B cell (primary cell): ENCODE measurements around the gene TRIM46. TPM values are rescaled to one million over a fixed set of nuclear protein-coding genes. Genes with fewer than 3 reads are reported as not detected.

ENCODE experiments used
- ATAC-seq: fragments of 200-7000 bp; cut with Tn5 transposase; one replicate; pipeline ENCODE4 v1.10.0; 2021; ENCODE audit warnings: low read depth, mild to moderate bottlenecking, moderate number of reproducible peaks, moderate library complexity
- CTCF ChIA-PET: fragments of 350-600 bp; sonication (Branson Sonifier 250); formaldehyde crosslinking; loops from one replicate; lab custom pipeline; 2021; ENCODE audit warnings: antibody characterized with exemption, inconsistent platforms; lab: Charles Lee
- POLR2A ChIA-PET: fragments of 350-600 bp; sonication (Branson Sonifier 250); formaldehyde crosslinking; loops from one replicate; lab custom pipeline; 2021; ENCODE audit warnings: antibody characterized with exemption; lab: Charles Lee
- DNase-seq: peaks from one replicate; pipeline ENCODE4 v3.0.0; 2013
- H2AFZ ChIP-seq: 2 replicates; pipeline ENCODE4 v1.6.1; 2012; ENCODE audit warnings: mild to moderate bottlenecking, low read depth, low read length; ENCODE audit not compliant: insufficient read depth, poor library complexity, severe bottlenecking
- H3K27ac ChIP-seq, 2 donors: 1 replicate in 1 of 2; 2 replicates in 1 of 2; pipeline ENCODE4 v1.5.1; 2012 to 2013; ENCODE audit warnings: low read length in 2 of 2, mild to moderate bottlenecking in 2 of 2, moderate library complexity in 1 of 2
- H3K27me3 ChIP-seq, 4 experiments: fragments of 200-600 bp in 1 of 4; sonication (generic) in 1 of 4; replicated peaks in 1 of 4; 1 replicate in 2 of 4; 2 replicates in 2 of 4; pipeline versions ENCODE4 v1.6.1 to v1.7.0; 2013 to 2016; ENCODE audit warnings: low read length in 3 of 4, mild to moderate bottlenecking in 2 of 4, mixed read lengths in 1 of 4, moderate library complexity in 1 of 4; ENCODE audit not compliant: insufficient read depth in 4 of 4, control insufficient read depth in 3 of 4; ENCODE audit errors: control extremely low read depth in 1 of 4
- H3K36me3 ChIP-seq, 2 experiments: replicated peaks in 1 of 2; 1 replicate in 1 of 2; 2 replicates in 1 of 2; pipeline versions ENCODE4 v1.6.1 to v1.7.1; 2013; ENCODE audit warnings: low read length in 1 of 2; ENCODE audit not compliant: insufficient read depth in 2 of 2, control insufficient read depth in 1 of 2; ENCODE audit errors: control extremely low read depth in 1 of 2, extremely low read depth in 1 of 2
- H3K4me1 ChIP-seq, 2 donors: fragments of 200-600 bp in 1 of 2; sonication (generic) in 1 of 2; 1 replicate in 1 of 2; 2 replicates in 1 of 2; pipeline versions ENCODE4 v1.5.1 to v1.6.1; 2013 to 2017; ENCODE audit warnings: low read length in 2 of 2; ENCODE audit not compliant: control insufficient read depth in 2 of 2, insufficient read depth in 2 of 2
- H3K4me2 ChIP-seq: replicated peaks from 2 replicates; pipeline ENCODE3; 2012; ENCODE audit warnings: mild to moderate bottlenecking, low read depth, low read length; ENCODE audit not compliant: poor library complexity, severe bottlenecking
- H3K4me3 ChIP-seq, 5 experiments: fragments of 200-600 bp in 1 of 5; sonication (generic) in 1 of 5; 1 replicate in 3 of 5; 2 replicates in 2 of 5; pipeline versions ENCODE4 v1.5.1 to v1.7.0; 2011 to 2016; ENCODE audit warnings: low read length in 4 of 5, mild to moderate bottlenecking in 4 of 5, low read depth in 2 of 5, control low read depth in 1 of 5, moderate library complexity in 1 of 5; ENCODE audit not compliant: insufficient read depth in 1 of 5; ENCODE audit errors: control extremely low read depth in 1 of 5, extremely low read depth in 1 of 5
- H3K79me2 ChIP-seq: fragments of 200-600 bp; sonication (generic); one replicate; pipeline ENCODE4 v1.6.0; 2016; ENCODE audit warnings: low read length; ENCODE audit not compliant: control insufficient read depth, insufficient read depth
- H3K9ac ChIP-seq: fragments of 200-600 bp; sonication (generic); 2 replicates; pipeline ENCODE4 v1.6.1; 2017; ENCODE audit warnings: mild to moderate bottlenecking, low read length, moderate library complexity
- H3K9me3 ChIP-seq, 3 donors: one replicate each; pipeline versions ENCODE4 v1.6.1 to v1.7.1; 2013; ENCODE audit warnings: low read length in 2 of 3; ENCODE audit not compliant: control insufficient read depth in 2 of 3, insufficient read depth in 1 of 3; ENCODE audit errors: control extremely low read depth in 1 of 3
- H4K20me1 ChIP-seq: 2 replicates; pipeline ENCODE4 v1.6.0; 2012; ENCODE audit warnings: mild to moderate bottlenecking, low read length; ENCODE audit not compliant: insufficient read depth, control insufficient read depth, poor library complexity, severe bottlenecking
- H3K27ac Mint-ChIP-seq: one replicate; pipeline ENCODE4 v1.8.0; 2021; ENCODE audit warnings: mixed read lengths
- H3K27me3 Mint-ChIP-seq: one replicate; pipeline ENCODE4 v1.8.0; 2021; ENCODE audit warnings: mixed read lengths
- H3K4me1 Mint-ChIP-seq: one replicate; pipeline ENCODE4 v1.8.0; 2021; ENCODE audit warnings: mixed read lengths
- H3K4me3 Mint-ChIP-seq: one replicate; pipeline ENCODE4 v1.8.0; 2021; ENCODE audit warnings: mixed read lengths
- H3K9me3 Mint-ChIP-seq: one replicate; pipeline ENCODE4 v1.8.0; 2022; ENCODE audit warnings: mixed read lengths; ENCODE audit not compliant: insufficient read depth
- EZH2 ChIP-seq: IDR thresholded peaks from 2 replicates; pipeline ENCODE4 v1.6.1; 2012; ENCODE audit warnings: borderline replicate concordance, low read depth, mild to moderate bottlenecking, moderate library complexity, low read length; ENCODE audit not compliant: insufficient read depth, poor library complexity, severe bottlenecking
- WGBS: methylation state at CpG from one replicate; pipeline ENCODE4 v1.1.5; 2013; ENCODE audit warnings: missing lambda C conversion rate; ENCODE audit not compliant: insufficient coverage; 5-methylcytosine and 5-hydroxymethylcytosine counted together
- intact Hi-C: fragments of 100-400 bp; cut with micrococcal nuclease; formaldehyde crosslinking; loops from one replicate; pipeline ENCODE4 v1.10.0; 2022
- polyA plus RNA-seq: library from polyadenylated mRNA; depleted of rRNA; stranded (reverse); fragments of >200 nt; gene quantifications from 2 replicates; pipeline ENCODE4 v1.2.3, GENCODE V29; 2012
- total RNA-seq, 2 donors: library from RNA; stranded (reverse); fragments of 120-200 nt in 1 of 2; gene quantifications; 1 replicate in 1 of 2; 2 replicates in 1 of 2; pipeline versions ENCODE4 v1.2.3 to v1.2.4, GENCODE V29; 2013 to 2022
- TF ChIP-seq, protein P1 (sequence below): fragments of 200-600 bp; IDR thresholded peaks from one replicate; pipeline ENCODE4 v1.8.0; 2022; ENCODE audit warnings: antibody characterized with exemption, mild to moderate bottlenecking

Gene TRIM46
- total and polyA plus RNA-seq, 2 donors (not counting 1 experiment from before 2014, with no cell fraction given): 2.6 to 3.4 TPM

DNA sequence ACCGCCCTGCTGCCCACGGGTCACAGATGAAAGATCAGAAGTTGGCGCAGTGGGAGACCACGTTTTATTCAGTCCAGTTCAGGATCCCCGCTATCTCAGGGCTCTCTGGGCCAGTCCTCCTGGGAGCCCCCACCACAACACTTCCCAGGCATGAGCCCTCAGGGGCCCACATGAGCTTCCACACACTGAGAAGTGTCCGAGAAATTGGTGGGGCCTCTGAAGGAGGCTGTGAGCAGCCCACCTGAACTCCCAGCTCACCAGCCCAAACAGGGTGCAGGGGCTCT is 12.1 kb downstream of the TRIM46 start:
- 28% methylated on average over 5 of the region's 6 CpGs for WGBS
- peak overlapping the region; percentile 12 to 41 for H3K27ac ChIP-seq
- no peaks in the 10 kb centered on the region for H3K79me2 ChIP-seq
- intact Hi-C loops: no loop called here
- H3K27ac Mint-ChIP-seq: peak overlapping the region; percentile 86
- H3K9me3 Mint-ChIP-seq: no peaks in the 10 kb centered on the region
- H3K4me3 ChIP-seq: no peak overlapping the region
- H3K9me3 ChIP-seq: no peaks in the 10 kb centered on the region
- no peaks in the 10 kb centered on the region for H4K20me1 ChIP-seq
- DNase-seq (no peak), ATAC-seq (peak; percentile 9)
- no peaks in the 10 kb centered on the region for H3K36me3 ChIP-seq
- POLR2A ChIA-PET: interaction anchor here (1.0 to 1.9 kb wide), 4 partner anchors 8 to 39 kb away, joined by 3 to 11 read pairs (median 8); partner anchors contain the start of gene KRTCAP2
- no peaks in the 10 kb centered on the region for H3K27me3 ChIP-seq
- peak overlapping the region; percentile 23 for H3K4me3 Mint-ChIP-seq
- peaks cover 28% of the 10 kb centered on the region for H3K4me1 Mint-ChIP-seq
- H3K27me3 Mint-ChIP-seq: no peaks in the 10 kb centered on the region
- H3K9ac ChIP-seq: no peak overlapping the region
- peaks cover 18 to 31% of the 10 kb centered on the region in 2 donors for H3K4me1 ChIP-seq
- peak overlapping the region; percentile 40 for H2AFZ ChIP-seq
- TF ChIP-seq EZH2: no peak
- TF ChIP-seq, protein P1, sequence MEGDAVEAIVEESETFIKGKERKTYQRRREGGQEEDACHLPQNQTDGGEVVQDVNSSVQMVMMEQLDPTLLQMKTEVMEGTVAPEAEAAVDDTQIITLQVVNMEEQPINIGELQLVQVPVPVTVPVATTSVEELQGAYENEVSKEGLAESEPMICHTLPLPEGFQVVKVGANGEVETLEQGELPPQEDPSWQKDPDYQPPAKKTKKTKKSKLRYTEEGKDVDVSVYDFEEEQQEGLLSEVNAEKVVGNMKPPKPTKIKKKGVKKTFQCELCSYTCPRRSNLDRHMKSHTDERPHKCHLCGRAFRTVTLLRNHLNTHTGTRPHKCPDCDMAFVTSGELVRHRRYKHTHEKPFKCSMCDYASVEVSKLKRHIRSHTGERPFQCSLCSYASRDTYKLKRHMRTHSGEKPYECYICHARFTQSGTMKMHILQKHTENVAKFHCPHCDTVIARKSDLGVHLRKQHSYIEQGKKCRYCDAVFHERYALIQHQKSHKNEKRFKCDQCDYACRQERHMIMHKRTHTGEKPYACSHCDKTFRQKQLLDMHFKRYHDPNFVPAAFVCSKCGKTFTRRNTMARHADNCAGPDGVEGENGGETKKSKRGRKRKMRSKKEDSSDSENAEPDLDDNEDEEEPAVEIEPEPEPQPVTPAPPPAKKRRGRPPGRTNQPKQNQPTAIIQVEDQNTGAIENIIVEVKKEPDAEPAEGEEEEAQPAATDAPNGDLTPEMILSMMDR: peak; percentile 24
- H3K4me2 ChIP-seq: peak overlapping the region; percentile 59
- CTCF ChIA-PET: interaction anchor here (1.1 to 3.2 kb wide), 8 partner anchors 8 to 101 kb away, joined by 3 to 31 read pairs (median 7); partner anchors contain the start of genes KRTCAP2, THBS3 and TRIM46

- H2AFZ ChIP-seq: no peak overlapping the region
- WGBS: 96% methylated on average over 4 of the region's 8 CpGs
- no peaks in the 10 kb centered on the region for H3K79me2 ChIP-seq
- H3K9ac ChIP-seq: no peak overlapping the region
- Mint-ChIP-seq H3K9me3 (no peaks in the 10 kb centered on the region), H3K27me3 (no peaks in the 10 kb centered on the region), H3K4me3 (no peak overlapping the region), H3K4me1 (peaks cover 28% of the 10 kb centered on the region), H3K27ac (no peak overlapping the region)
- H3K4me1 ChIP-seq: peaks cover 18 to 31% of the 10 kb centered on the region in 2 donors
- H3K4me2 ChIP-seq: peak overlapping the region; percentile 59
- ChIA-PET POLR2A (interaction anchor here (1.8 to 1.9 kb wide), 2 partner anchors 8 to 37 kb away, joined by 6 to 11 read pairs; no protein-coding TSS in a partner anchor), CTCF (interaction anchor here (1.2 to 2.8 kb wide), 5 partner anchors 9 to 38 kb away, joined by 4 to 27 read pairs (median 8); partner anchors contain the start of genes KRTCAP2, THBS3 and TRIM46)
- peak overlapping the region in 1 of 2 donors; percentile 41 for H3K27ac ChIP-seq
- H3K27me3 ChIP-seq: no peaks in the 10 kb centered on the region
- intact Hi-C loops: no loop called here
- H3K9me3 ChIP-seq: no peaks in the 10 kb centered on the region
- H4K20me1 ChIP-seq: no peaks in the 10 kb centered on the region
- no peak for DNase-seq
- no peaks in the 10 kb centered on the region for H3K36me3 ChIP-seq
- no peak for ATAC-seq
- no peak overlapping the region for H3K4me3 ChIP-seq
- TF ChIP-seq EZH2: no peak
Measured at GRCh38 chr1:155186067-155186793, 12.6 kb downstream of the TRIM46 start.
